HG02642 (cell line): ENCODE measurements around the gene CDSN.

Experiments
- ATAC-seq: cut with Tn5 transposase; IDR thresholded peaks from one replicate; pipeline ENCODE4 v1.9.1; 2021; ENCODE audit warnings: mild to moderate bottlenecking; ENCODE audit not compliant: unreplicated experiment, poor library complexity

CDSN gene

GRCh38 chr6:31121131-31121790 is 1.0 kb upstream of the CDSN start:
- ATAC-seq = no peak

GRCh38 chr6:31118178-31118577 is 2.1 kb downstream of the CDSN start:
- ATAC-seq = no peak

- no peak for ATAC-seq
Observed at GRCh38 chr6:31116661-31117385, 3.4 kb downstream of the CDSN start.

GRCh38 chr6:31115941-31116560 is 4.2 kb downstream of the CDSN start:
- ATAC-seq = no peak

GRCh38 chr6:31114970-31115849 is 5.0 kb downstream of the CDSN start:
- ATAC-seq = no peak

- no peak for ATAC-seq
Observed at GRCh38 chr6:31114541-31114878, 5.7 kb downstream of the CDSN start, which contains the start of gene PSORS1C1. TSS of gene PSORS1C1 (plus strand) at chr6:31114800. CDS start at chr6:31129633, 14,833 bp downstream.

- no peak for ATAC-seq
Observed at GRCh38 chr6:31113861-31114540, 6.2 kb downstream of the CDSN start.

- ATAC-seq = no peak
Observed at GRCh38 chr6:31112478-31112877, 7.8 kb downstream of the CDSN start, which contains the start of gene C6orf15. TSS of gene C6orf15 (minus strand) at chr6:31112575. CDS start at chr6:31112555, 20 bp downstream.

GRCh38 chr6:31111712-31112111 is 8.5 kb downstream of the CDSN start:
- no peak for ATAC-seq

GRCh38 chr6:31110825-31111582 is 9.2 kb downstream of the CDSN start:
- no peak for ATAC-seq

- ATAC-seq = no peak
Observed at GRCh38 chr6:31107052-31107451, 13.2 kb downstream of the CDSN start.

- no peak for ATAC-seq
Observed at GRCh38 chr6:31103136-31103535, 17.1 kb downstream of the CDSN start.

- ATAC-seq = no peak
Observed at GRCh38 chr6:31098449-31098938, 21.8 kb downstream of the CDSN start.

- ATAC-seq = no peak
Observed at GRCh38 chr6:31096656-31097055, 23.6 kb downstream of the CDSN start.

GRCh38 chr6:31096215-31096614 is 24.0 kb downstream of the CDSN start:
- ATAC-seq = no peak

GRCh38 chr6:31094389-31094881 is 25.8 kb downstream of the CDSN start:
- no peak for ATAC-seq

GRCh38 chr6:31092769-31093505 is 27.3 kb downstream of the CDSN start:
- no peak for ATAC-seq

- ATAC-seq = no peak
Observed at GRCh38 chr6:31092238-31092637, 28.0 kb downstream of the CDSN start.
